Endodermal cell (in vitro differentiated cells): ENCODE results near the gene NRDE2. TPM values are rescaled to one million over a fixed set of nuclear protein-coding genes. Genes with fewer than 3 reads are reported as not detected.

Experiments
- DNase-seq: peaks from one replicate; pipeline ENCODE4 v3.0.0-alpha.2; 2017
- H3K27ac ChIP-seq: 2 replicates; pipeline ENCODE4 v1.5.1; 2013; ENCODE audit warnings: mild to moderate bottlenecking, low read depth, low read length, moderate library complexity
- H3K27me3 ChIP-seq: 2 replicates; pipeline ENCODE4 v1.6.1; 2013; ENCODE audit warnings: mild to moderate bottlenecking, low read length, moderate library complexity; ENCODE audit not compliant: insufficient read depth, control insufficient read depth, poor library complexity, severe bottlenecking
- H3K36me3 ChIP-seq: 2 replicates; pipeline ENCODE4 v1.7.0; 2013; ENCODE audit warnings: mild to moderate bottlenecking, low read length, moderate library complexity; ENCODE audit not compliant: control insufficient read depth, insufficient read depth
- H3K4me1 ChIP-seq: one replicate; pipeline ENCODE4 v1.7.0; 2013; ENCODE audit warnings: low read length; ENCODE audit not compliant: control insufficient read depth, insufficient read depth
- H3K4me3 ChIP-seq: 2 replicates; pipeline ENCODE4 v1.5.1; 2013; ENCODE audit warnings: mild to moderate bottlenecking, low read length, moderate library complexity
- H3K9ac ChIP-seq: 2 replicates; pipeline ENCODE4 v1.6.1; 2013; ENCODE audit warnings: mild to moderate bottlenecking, low read length, moderate library complexity; ENCODE audit not compliant: poor library complexity, severe bottlenecking; ENCODE audit errors: extremely low read depth
- H3K9me3 ChIP-seq: 2 replicates; pipeline ENCODE4 v1.6.1; 2013; ENCODE audit warnings: mild to moderate bottlenecking, low read length, moderate library complexity; ENCODE audit not compliant: control insufficient read depth
- H3K27ac Mint-ChIP-seq: 2 replicates; pipeline ENCODE4 v1.8.0; 2020; ENCODE audit warnings: mixed read lengths
- H3K27me3 Mint-ChIP-seq: 2 replicates; pipeline ENCODE4 v1.8.0; 2021; ENCODE audit warnings: mild to moderate bottlenecking, mixed read lengths; ENCODE audit not compliant: insufficient read depth
- H3K36me3 Mint-ChIP-seq: 2 replicates; pipeline ENCODE4 v1.8.0; 2020; ENCODE audit warnings: low read depth, mixed read lengths
- H3K4me1 Mint-ChIP-seq: 2 replicates; pipeline ENCODE4 v1.8.0; 2020; ENCODE audit warnings: mixed read lengths
- H3K4me3 Mint-ChIP-seq: 2 replicates; pipeline ENCODE4 v1.8.0; 2020; ENCODE audit warnings: mild to moderate bottlenecking, moderate library complexity, mixed read lengths
- H3K9me3 Mint-ChIP-seq: 2 replicates; pipeline ENCODE4 v1.8.0; 2020; ENCODE audit warnings: mild to moderate bottlenecking, mixed read lengths
- WGBS, 2 experiments: methylation state at CpG; one replicate each; pipeline versions ENCODE4 v1.1.5 to v1.1.7; 2013; ENCODE audit warnings: missing lambda C conversion rate in 2 of 2, mixed read lengths in 1 of 2; ENCODE audit not compliant: insufficient coverage in 1 of 2, insufficient read length in 1 of 2; 5-methylcytosine and 5-hydroxymethylcytosine counted together
- total RNA-seq, 2 donors: library from RNA; stranded (reverse); fragmentation: NEBNext Ultra II Directional in 1 of 2; extraction: Animal tissue kit (Norgen Biotek cat#: 25700) in 1 of 2; gene quantifications; 2 replicates in 1 of 2; 3 replicates in 1 of 2; pipeline ENCODE4 v1.2.1, GENCODE V29; 2021
- TF ChIP-seq, protein P1 (sequence below): fragments of 200-600 bp; sonication (generic); conservative IDR thresholded peaks from 2 replicates; pipeline ENCODE4 v1.5.0; 2021; ENCODE audit warnings: antibody characterized with exemption, mild to moderate bottlenecking

NRDE2 gene
- total RNA-seq, 2 donors from 2014 or later: 18.3 to 19.5 TPM

GRCh38 chr14:90356925-90357324, 25.2 kb upstream of the NRDE2 start:
- no peak overlapping the region for H3K9ac ChIP-seq
- Mint-ChIP-seq H3K4me3 (no peak overlapping the region), H3K27ac (no peak overlapping the region), H3K9me3 (no peaks in the 10 kb centered on the region), H3K27me3 (no peaks in the 10 kb centered on the region), H3K36me3 (no peaks in the 10 kb centered on the region), H3K4me1 (peaks cover 8% of the 10 kb centered on the region)
- no peaks in the 10 kb centered on the region for H3K9me3 ChIP-seq
- H3K4me3 ChIP-seq: no peak overlapping the region
- DNase-seq: no peak
- 80 to 96% methylated on average over 1 of the region's 1 CpG for WGBS, 2 experiments
- no peaks in the 10 kb centered on the region for H3K36me3 ChIP-seq
- H3K27me3 ChIP-seq: no peaks in the 10 kb centered on the region
- TF ChIP-seq, protein P1, sequence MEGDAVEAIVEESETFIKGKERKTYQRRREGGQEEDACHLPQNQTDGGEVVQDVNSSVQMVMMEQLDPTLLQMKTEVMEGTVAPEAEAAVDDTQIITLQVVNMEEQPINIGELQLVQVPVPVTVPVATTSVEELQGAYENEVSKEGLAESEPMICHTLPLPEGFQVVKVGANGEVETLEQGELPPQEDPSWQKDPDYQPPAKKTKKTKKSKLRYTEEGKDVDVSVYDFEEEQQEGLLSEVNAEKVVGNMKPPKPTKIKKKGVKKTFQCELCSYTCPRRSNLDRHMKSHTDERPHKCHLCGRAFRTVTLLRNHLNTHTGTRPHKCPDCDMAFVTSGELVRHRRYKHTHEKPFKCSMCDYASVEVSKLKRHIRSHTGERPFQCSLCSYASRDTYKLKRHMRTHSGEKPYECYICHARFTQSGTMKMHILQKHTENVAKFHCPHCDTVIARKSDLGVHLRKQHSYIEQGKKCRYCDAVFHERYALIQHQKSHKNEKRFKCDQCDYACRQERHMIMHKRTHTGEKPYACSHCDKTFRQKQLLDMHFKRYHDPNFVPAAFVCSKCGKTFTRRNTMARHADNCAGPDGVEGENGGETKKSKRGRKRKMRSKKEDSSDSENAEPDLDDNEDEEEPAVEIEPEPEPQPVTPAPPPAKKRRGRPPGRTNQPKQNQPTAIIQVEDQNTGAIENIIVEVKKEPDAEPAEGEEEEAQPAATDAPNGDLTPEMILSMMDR: no peak
- H3K27ac ChIP-seq: no peak overlapping the region
- no peaks in the 10 kb centered on the region for H3K4me1 ChIP-seq

DNA sequence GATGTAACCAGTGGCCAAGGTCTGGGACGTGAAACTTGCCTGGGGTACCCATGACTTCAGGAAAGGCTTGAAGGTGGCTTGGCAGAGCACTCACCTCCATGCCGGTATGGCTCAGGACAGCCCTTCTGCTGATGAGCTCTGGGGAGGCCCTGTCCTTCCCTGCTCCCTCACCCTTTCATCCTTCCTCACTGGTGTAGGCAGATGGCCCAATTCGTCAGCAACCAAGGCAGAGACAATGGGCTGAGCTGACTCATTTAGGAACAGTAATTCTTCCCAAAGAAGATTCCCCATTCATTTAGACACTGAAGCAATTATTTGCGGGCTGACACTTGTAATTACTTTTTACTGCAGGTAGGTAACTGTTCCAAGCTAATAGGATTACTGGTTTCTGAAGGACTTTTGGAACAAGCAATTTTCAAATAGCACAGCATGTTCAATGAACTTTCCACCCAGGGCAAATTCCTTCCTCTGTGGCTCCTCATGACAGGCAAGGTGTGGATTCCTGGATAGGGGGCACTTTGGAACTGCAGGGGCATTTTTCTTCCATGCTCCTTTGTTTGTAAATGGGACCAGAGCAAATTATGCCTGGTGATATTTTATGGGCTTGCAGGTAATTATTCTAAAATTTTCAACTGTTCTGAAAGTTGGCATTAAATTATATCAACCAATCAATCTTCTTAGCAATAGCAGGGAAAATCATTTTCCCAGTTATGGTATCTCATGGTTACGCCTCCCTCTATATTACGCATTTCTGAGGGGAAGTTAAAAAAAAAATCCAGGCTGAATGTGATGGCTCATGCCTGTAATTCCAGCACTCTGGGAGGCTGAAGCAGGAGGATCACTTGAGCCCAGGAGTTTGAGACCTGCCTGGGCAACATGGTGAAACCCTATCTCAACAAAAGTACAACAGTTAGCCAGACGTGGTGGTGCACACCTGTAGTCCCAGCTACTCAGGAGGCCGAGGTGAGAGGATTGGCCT, 24.1 kb upstream of the NRDE2 start:
- Mint-ChIP-seq H3K4me1 (peaks cover 8% of the 10 kb centered on the region), H3K9me3 (no peaks in the 10 kb centered on the region), H3K36me3 (no peaks in the 10 kb centered on the region), H3K27me3 (no peaks in the 10 kb centered on the region), H3K27ac (no peak overlapping the region), H3K4me3 (no peak overlapping the region)
- Histone ChIP-seq H3K9me3 (no peaks in the 10 kb centered on the region), H3K4me1 (no peaks in the 10 kb centered on the region), H3K9ac (no peak overlapping the region), H3K4me3 (no peak overlapping the region), H3K27ac (no peak overlapping the region), H3K27me3 (no peaks in the 10 kb centered on the region), H3K36me3 (no peaks in the 10 kb centered on the region)
- TF ChIP-seq, protein P1: no peak
- no peak for DNase-seq
- WGBS, 2 experiments: 90% methylated on average over 7 to 8 of the region's 8 CpGs

GRCh38 chr14:90354551-90355298, 23.0 kb upstream of the NRDE2 start:
- Histone ChIP-seq H3K4me3 (no peak overlapping the region), H3K9me3 (no peaks in the 10 kb centered on the region), H3K9ac (no peak overlapping the region), H3K27ac (no peak overlapping the region), H3K4me1 (no peaks in the 10 kb centered on the region), H3K27me3 (no peaks in the 10 kb centered on the region), H3K36me3 (no peaks in the 10 kb centered on the region)
- Mint-ChIP-seq H3K36me3 (no peaks in the 10 kb centered on the region), H3K27me3 (no peaks in the 10 kb centered on the region), H3K4me1 (peaks cover 8% of the 10 kb centered on the region), H3K9me3 (no peaks in the 10 kb centered on the region), H3K4me3 (no peak overlapping the region), H3K27ac (no peak overlapping the region)
- no peak for DNase-seq
- 90 to 92% methylated on average over 13 to 16 of the region's 16 CpGs for WGBS, 2 experiments
- TF ChIP-seq, protein P1: no peak
